ENCODE results near the gene PPP4R2. TPM values are rescaled to one million over a fixed set of nuclear protein-coding genes. Genes with fewer than 3 reads are reported as not detected.

The PPP4R2 gene
- total RNA-seq, 1 experiment from 2014 or later = 62.7 TPM

- BruUV-seq (replicated peaks) = no TSS peak
- CTCF ChIA-PET = no interaction called here
- intact Hi-C loops (cut with micrococcal nuclease) = no loop called here
Measured at GRCh38 chr3:73009750-73010149, 13.1 kb downstream of the PPP4R2 start.

GRCh38 chr3:73010158-73010557 lies 13.5 kb downstream of the PPP4R2 start:
- Histone ChIP-seq H3K27ac (ENCODE audit: low read length) (no peak overlapping the region), H3K4me2 (ENCODE audit: low read length) (no peak overlapping the region), H2AFZ (ENCODE audit: low read length) (no peak overlapping the region), H3K9me3 (ENCODE audit: low read length) (no peaks in the 10 kb centered on the region), H3K36me3 (ENCODE audit: low read depth, low read length) (peaks cover 39% of the 10 kb centered on the region), H3K4me1 (ENCODE audit: insufficient read depth, low read length) (no peaks in the 10 kb centered on the region), H4K20me1 (ENCODE audit: low read length) (peaks cover 87% of the 10 kb centered on the region), H3K79me2 (ENCODE audit: low read length) (peaks cover 100% of the 10 kb centered on the region), H3K9me2 (replicated peaks; ENCODE audit: low read length) (no peaks in the 10 kb centered on the region), H3K9ac (ENCODE audit: low read length) (no peak overlapping the region), H3F3A (ENCODE audit: low read length, unreplicated experiment) (no peaks in the 10 kb centered on the region), H3K4me3 (ENCODE audit: low read length) (no peak overlapping the region), H3K27me3 (ENCODE audit: low read length) (no peaks in the 10 kb centered on the region)
- DNase-seq (no peak), ATAC-seq (no peak)
- TF ChIP-seq EZH2 (IDR thresholded peaks at IDR 0.05; ENCODE audit: low read length, unreplicated experiment) = no peak
- TF ChIP-seq CTCF (conservative IDR thresholded peaks at IDR 0.05; ENCODE audit: low read depth, low read length) = no peak
- TF ChIP-seq EZH2phosphoT487 (IDR thresholded peaks at IDR 0.05; ENCODE audit: borderline replicate concordance, low read length) = no peak
- BruUV-seq (replicated peaks) = no TSS peak
- POLR2A ChIA-PET (ENCODE audit: unreplicated experiment) = no interaction called here
- CTCF ChIA-PET = no interaction called here
- intact Hi-C loops (cut with micrococcal nuclease) = no loop called here

More at GRCh38 chr3:73009750-73010149, 13.1 kb downstream of the PPP4R2 start:
- TF ChIP-seq EZH2phosphoT487 (IDR thresholded peaks at IDR 0.05; ENCODE audit: borderline replicate concordance, low read length) = no peak
- no peak for TF ChIP-seq EZH2 (IDR thresholded peaks at IDR 0.05; ENCODE audit: low read length, unreplicated experiment)
- no peak for TF ChIP-seq CTCF (conservative IDR thresholded peaks at IDR 0.05; ENCODE audit: low read depth, low read length)
- Histone ChIP-seq H3K27ac (ENCODE audit: low read length) (no peak overlapping the region), H3K79me2 (ENCODE audit: low read length) (peaks cover 100% of the 10 kb centered on the region), H3K9me2 (replicated peaks; ENCODE audit: low read length) (no peaks in the 10 kb centered on the region), H3K4me2 (ENCODE audit: low read length) (no peak overlapping the region), H3K9ac (ENCODE audit: low read length) (no peak overlapping the region), H3K9me3 (ENCODE audit: low read length) (no peaks in the 10 kb centered on the region), H3K36me3 (ENCODE audit: low read depth, low read length) (peaks cover 36% of the 10 kb centered on the region), H3K4me1 (ENCODE audit: insufficient read depth, low read length) (no peaks in the 10 kb centered on the region), H3K4me3 (ENCODE audit: low read length) (no peak overlapping the region), H4K20me1 (ENCODE audit: low read length) (peaks cover 83% of the 10 kb centered on the region), H2AFZ (ENCODE audit: low read length) (no peak overlapping the region), H3F3A (ENCODE audit: low read length, unreplicated experiment) (no peaks in the 10 kb centered on the region), H3K27me3 (ENCODE audit: low read length) (no peaks in the 10 kb centered on the region)
- POLR2A ChIA-PET (ENCODE audit: unreplicated experiment) = no interaction called here
- DNase-seq = no peak
- no peak for ATAC-seq

GRCh38 chr3:73018298-73018697 lies 21.7 kb downstream of the PPP4R2 start:
- ChIA-PET POLR2A (ENCODE audit: unreplicated experiment) (no interaction called here), CTCF (no interaction called here)
- no peaks in the 10 kb centered on the region for H3F3A ChIP-seq (ENCODE audit: low read length, unreplicated experiment)
- H3K79me2 ChIP-seq (ENCODE audit: low read length) = peaks cover 100% of the 10 kb centered on the region
- intact Hi-C loops (cut with micrococcal nuclease) = no loop called here
- H3K4me1 ChIP-seq (ENCODE audit: insufficient read depth, low read length) = peaks cover 5% of the 10 kb centered on the region; the same call in 1 of the 2 replicates
- no TSS peak for BruUV-seq (replicated peaks)
- no peak overlapping the region for H2AFZ ChIP-seq (ENCODE audit: low read length)
- no peak overlapping the region for H3K4me3 ChIP-seq (ENCODE audit: low read length)
- H3K27me3 ChIP-seq (ENCODE audit: low read length) = no peaks in the 10 kb centered on the region
- H3K4me2 ChIP-seq (ENCODE audit: low read length) = no peak overlapping the region
- no peaks in the 10 kb centered on the region for H3K9me3 ChIP-seq (ENCODE audit: low read length)
- peaks cover 23% of the 10 kb centered on the region for H3K36me3 ChIP-seq (ENCODE audit: low read depth, low read length)
- no peaks in the 10 kb centered on the region for H3K9me2 ChIP-seq (replicated peaks; ENCODE audit: low read length)
- H3K9ac ChIP-seq (ENCODE audit: low read length) = no peak overlapping the region
- TF ChIP-seq CTCF (conservative IDR thresholded peaks at IDR 0.05; ENCODE audit: low read depth, low read length) (no peak), EZH2 (IDR thresholded peaks at IDR 0.05; ENCODE audit: low read length, unreplicated experiment) (no peak)
- peaks cover 66% of the 10 kb centered on the region for H4K20me1 ChIP-seq (ENCODE audit: low read length)
- no peak for ATAC-seq
- H3K27ac ChIP-seq (ENCODE audit: low read length) = no peak overlapping the region
- no peak for DNase-seq

Measured in PC-3 (cell line).